Ramos (cell line): ENCODE data around the gene UNC80.

Source experiments
- in situ Hi-C: fragments of 300-500 bp; cut with MboI; formaldehyde crosslinking; loops from one replicate; pipeline ENCODE4 v1.14.3; 2022; ENCODE audit warnings: low sequenced_read_pairs; ENCODE audit not compliant: unreplicated experiment

The UNC80 gene

GRCh38 chr2:210003359-210003758 lies 231.7 kb downstream of the UNC80 start:
- in situ Hi-C loops, result no loop called here

DNA sequence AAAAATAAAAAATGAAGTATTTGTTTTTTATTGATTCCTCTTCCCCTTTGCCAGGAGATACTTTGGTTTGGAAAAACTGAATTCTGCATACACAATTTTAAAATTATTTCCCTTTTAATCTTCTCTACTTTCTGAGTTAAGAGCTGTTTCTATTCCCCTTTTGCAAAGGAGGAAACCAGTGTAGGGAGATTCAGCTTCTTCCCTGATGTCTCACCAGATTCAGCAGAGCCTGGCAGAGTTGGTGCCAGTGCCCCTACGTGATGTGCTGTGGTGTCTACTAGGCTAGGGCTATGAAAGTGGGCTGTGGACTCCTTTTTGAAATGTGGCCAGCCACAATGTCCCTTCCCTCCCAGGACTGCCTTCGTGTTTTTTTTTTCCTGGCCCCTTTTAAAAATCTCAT lies 233.2 kb downstream of the UNC80 start:
- in situ Hi-C loops, result no loop called here

DNA sequence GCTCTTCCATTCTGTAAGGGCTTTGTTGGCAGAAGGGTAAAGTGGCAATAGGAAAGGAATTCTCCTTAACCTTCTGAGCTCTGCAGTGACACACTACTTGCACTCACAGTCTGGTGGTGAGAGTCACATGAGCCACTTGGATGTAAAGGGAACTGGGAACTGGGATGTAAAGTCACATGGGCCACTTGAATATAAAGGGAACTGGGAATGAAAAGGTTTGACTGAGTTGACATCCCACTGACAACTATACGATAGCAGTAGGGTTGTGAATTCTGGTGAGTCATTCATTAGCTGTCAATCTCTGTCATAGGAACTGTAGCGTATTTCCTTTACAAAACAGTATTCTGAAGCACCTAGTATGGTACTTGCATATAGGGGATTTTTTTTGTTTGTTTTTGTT lies 236.3 kb downstream of the UNC80 start:
- in situ Hi-C loops, result no loop called here

DNA sequence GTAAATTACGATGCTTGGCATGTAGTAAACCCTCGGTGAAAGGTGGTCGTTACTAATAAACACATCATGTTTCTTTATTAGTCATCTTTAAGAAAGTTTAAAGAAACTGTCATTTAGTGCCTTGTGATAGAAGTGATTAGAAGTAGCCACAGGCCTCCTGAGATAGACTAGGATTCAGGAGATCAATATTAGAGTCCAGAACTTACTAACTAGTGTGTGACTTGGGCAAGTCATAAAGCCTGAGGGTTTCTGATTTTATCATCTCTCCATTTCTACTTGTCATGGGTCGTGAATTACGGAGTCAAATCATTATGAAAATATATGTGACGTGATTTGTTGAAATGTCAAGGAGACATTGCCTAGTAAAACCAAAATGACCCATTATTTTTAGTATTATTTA lies 237.5 kb downstream of the UNC80 start:
- in situ Hi-C loops, result no loop called here

- in situ Hi-C loops, result no loop called here
These were observed 238.3 kb downstream of the UNC80 start for GRCh38 chr2:210009896-210010295.

DNA sequence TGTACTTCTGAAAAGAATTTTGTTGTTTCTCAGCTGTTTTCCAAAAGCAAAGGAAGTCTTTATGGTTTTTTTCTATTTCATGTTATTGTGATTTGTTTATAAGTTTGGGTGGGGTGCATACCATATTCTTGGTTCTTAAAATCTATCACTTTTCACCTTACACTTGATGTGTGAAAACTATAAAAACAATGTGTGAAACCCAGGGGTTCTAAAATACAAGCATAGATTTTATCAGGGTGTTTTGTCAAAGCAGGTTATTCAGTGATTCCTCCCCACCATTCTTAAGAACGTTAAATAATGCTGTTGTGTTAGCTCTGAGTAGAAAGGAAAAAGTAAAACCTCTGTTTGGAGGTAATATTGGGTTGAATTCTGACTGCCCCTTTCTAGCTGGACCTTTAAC lies 248.5 kb downstream of the UNC80 start:
- in situ Hi-C loops, result no loop called here

- in situ Hi-C loops, result no loop called here
These were observed 251.2 kb downstream of the UNC80 start for GRCh38 chr2:210022824-210023223.

DNA sequence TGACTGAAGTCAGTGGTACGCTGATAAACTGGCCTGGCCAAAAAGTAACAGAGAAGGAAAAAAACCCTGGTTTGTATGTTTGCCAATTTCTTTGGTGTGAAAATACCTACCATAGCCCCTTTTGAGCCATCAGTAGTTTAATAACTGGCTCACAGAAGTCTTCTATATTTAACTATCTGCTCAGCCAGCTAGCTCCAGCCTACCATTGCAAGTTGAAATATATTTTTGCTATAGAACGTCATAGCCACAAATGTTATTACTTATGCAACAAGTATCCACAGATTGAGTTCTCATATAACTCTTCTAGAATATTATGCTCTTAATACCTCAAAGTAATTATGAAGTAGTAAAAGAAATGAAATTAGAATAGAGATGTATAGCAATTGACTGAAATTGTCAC lies 256.0 kb downstream of the UNC80 start:
- in situ Hi-C loops, result no loop called here

DNA sequence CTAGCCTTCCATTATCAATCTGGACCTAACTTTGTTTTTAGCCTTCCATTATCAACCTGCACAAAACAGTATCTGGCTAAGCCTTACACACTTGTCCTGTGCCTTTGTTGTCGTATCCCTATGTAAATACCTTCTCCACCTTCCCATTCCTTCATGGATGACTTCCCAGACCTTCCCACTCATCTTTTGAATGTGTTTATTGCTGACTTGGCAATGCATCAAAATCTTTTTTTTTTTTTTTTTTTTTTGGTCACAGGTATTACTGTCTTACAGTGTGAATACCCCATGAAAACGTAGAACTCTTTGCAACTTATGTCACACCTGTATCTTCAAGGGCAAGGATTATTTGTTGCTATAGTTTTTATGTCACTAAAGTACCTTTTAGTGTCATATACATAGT lies 256.5 kb downstream of the UNC80 start:
- in situ Hi-C loops, result no loop called here

DNA sequence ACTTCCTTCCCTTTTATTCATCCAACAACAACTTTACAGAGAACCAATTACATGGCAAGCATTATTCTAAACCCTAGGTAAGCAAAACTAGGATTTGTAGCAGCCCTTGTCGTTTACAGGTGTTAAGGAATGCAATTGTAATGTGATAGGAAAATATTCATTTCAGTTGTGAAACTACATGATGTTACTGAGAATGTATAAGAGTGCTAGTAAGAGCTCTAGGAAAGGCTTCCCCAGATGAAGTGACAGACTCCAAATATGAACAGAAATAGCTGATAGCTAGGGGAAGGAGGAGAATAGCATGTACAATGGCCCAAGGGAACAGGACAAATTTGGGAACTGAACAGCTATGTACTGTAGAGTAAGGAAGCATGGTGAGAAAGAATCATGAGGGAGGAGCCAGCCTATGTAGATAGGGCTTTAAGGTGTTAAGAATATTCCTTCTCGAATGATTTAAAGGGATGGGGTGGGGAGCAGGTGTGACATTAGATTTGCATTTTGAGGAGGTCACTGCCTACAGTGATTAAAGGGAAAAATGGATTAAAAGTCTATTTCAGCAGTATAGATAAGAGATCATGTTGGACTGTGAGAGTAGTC lies 262.6 kb downstream of the UNC80 start:
- in situ Hi-C loops, result no loop called here

- in situ Hi-C loops, result no loop called here
These were observed 264.0 kb downstream of the UNC80 start for GRCh38 chr2:210035679-210036078.

DNA sequence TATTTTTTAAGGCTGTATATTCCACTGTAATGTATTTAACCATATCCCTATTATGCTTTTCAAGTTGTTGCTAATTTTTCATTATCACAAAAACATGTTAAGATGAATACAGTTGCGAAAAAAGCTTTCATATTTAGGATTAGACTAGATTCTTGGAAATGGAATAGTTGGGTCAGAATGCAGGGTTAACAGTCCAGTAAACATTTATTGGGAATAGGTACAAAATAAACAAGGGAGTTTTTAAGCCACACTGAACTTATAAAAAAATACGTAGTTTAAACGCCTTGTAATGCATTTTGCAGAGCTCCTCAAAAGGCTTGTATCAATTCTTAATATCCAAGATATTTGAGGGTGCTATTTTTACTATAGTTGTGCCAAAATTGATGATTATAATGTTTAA lies 266.4 kb downstream of the UNC80 start:
- in situ Hi-C loops, result no loop called here

- in situ Hi-C loops, result no loop called here
These were observed 275.3 kb downstream of the UNC80 start for GRCh38 chr2:210046851-210047500.
